Caki2 (cell line): ENCODE measurements around the gene TMEM147. TPM values are rescaled to one million over a fixed set of nuclear protein-coding genes. Genes with fewer than 3 reads are reported as not detected.

Source experiments
- DNase-seq: peaks from one replicate; pipeline ENCODE4 v3.0.0-alpha.2; 2015; ENCODE audit warnings: low read depth
- in situ Hi-C: cut with HindIII; loops from 2 replicates; pipeline ENCODE4 v1.10.0; 2016; ENCODE audit warnings: low sequenced_read_pairs, low pct_unique_long_range_greater_than_20kb, mixed read lengths
- total RNA-seq: library from RNA; depleted of rRNA; stranded (reverse); fragments of >200 nt; shearing (Covaris generic); gene quantifications from 2 replicates; pipeline ENCODE4 v1.2.3, GENCODE V29; 2014; ENCODE audit warnings: low replicate concordance; rRNA removed

Gene TMEM147, protein sequence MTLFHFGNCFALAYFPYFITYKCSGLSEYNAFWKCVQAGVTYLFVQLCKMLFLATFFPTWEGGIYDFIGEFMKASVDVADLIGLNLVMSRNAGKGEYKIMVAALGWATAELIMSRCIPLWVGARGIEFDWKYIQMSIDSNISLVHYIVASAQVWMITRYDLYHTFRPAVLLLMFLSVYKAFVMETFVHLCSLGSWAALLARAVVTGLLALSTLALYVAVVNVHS
- 218 and 221 TPM in 2 replicates for total RNA-seq

DNA sequence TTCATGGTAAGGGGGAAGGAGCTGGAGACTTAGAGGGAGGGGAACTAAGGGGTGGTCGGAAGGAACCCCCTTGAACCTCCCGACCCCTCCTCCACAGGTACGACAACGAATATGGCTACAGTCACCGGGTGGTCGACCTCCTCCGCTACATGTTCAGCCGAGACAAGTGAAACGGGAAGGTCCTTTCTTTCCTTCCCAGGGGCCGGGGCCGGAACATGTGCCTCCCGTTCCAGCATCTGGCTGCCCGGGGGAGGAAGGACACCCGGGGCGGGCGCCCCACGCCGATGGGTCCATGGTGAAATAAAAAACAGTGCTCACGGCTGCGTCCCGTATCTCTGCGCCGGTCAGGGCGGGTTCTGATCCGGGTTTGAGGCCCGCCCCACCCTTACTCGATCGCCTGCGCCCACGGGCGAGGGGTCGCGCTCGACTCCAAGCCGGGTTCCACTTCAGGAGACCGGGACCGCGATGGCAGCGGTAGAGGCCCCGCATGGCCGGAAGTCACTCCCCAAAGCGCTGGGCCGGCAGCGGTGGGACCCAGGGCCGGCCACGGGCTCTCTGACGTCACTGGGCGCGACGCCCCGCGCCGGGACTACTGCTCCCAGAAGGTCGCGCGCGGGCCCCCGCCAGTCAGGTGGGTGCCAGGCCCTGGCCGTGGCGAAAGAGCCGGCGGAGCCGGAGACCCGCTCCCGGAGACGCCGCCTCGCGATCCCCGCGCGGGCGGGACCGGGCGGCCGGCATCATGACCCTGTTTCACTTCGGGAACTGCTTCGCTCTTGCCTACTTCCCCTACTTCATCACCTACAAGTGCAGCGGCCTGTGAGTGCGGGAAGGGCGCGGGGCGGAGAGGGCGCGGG is at the start of gene TMEM147:
Gene TMEM147, plus strand, starts transcription at position 626 of the 854 bp plus-strand sequence. Its CDS starts 114 bp downstream, at position 740.
- in situ Hi-C loops = no loop called here

DNA sequence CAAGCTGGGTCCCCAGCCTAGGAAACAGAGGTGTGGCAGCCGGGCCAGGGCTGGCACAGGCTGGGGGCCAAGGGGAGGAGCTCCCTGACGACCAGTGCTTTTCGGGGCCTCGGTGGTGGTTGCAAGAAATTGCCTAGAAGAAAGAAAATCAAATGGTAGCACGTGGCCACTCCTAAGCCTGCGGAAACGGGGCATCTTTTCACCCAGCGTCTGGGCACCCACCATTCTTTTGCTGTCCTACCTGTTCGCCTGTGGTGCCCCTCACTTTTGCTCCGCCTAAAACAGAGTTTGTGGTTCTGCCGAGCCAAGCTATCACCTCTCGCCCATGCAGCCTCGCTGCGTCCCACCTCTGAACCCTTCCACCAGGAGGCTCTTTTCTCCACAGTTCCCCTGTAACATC is 48.0 kb upstream of the TMEM147 start:
- DNase-seq = no peak
- in situ Hi-C loops = no loop called here

More for the DNA sequence above, at the start of gene TMEM147:
- peak; percentile 85 for DNase-seq

DNA sequence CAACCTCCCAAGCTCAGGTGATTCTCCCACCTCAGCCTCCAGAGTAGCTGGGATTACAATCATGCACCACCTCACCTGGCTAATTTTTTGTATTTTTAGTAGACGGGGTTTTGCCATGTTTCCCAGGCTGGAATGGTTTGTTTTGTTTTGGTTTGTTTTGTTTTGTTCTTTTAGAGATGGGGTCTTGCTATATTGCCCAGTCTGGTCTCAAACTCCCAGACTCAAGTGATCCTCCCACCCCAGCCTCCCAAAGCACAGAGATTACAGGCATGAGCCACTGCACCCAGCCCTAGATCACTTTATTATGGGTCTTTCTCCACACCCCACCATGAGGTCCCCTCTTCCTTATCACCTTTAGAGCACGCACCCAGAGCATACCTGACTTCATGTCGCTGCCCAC is 47.2 kb upstream of the TMEM147 start:
- in situ Hi-C loops = no loop called here

DNA sequence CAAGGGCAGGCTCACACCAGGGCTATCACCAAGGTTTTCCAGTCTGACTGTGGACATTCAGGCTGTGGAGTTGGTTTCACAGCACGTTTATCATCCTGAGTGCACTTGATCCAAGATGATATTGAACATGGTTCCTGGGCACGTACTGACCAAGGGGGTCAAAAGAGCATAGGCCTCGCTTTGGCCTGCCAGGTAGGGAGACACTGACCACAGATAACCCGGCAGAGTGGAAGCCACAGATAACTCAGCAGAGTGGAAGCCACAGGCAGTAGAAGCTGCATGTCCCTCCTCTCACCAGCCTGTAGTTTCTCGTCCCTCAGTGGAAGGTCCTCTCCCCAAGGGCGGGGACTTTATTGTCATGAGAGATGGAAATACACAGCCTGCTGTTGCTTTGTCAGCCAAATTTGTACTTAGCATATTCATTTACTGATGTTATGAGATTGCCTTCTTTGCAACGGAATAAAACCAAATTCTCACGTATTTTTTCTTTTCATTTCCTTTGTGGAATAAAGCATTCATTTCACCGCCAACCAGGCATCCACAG is 46.4 kb upstream of the TMEM147 start:
- DNase-seq = no peak
- in situ Hi-C loops = no loop called here

More for the DNA sequence above, 47.2 kb upstream of the TMEM147 start:
- DNase-seq = no peak

- DNase-seq = no peak
- in situ Hi-C loops = no loop called here
Measured at GRCh38 chr19:35500611-35501010, 44.8 kb upstream of the TMEM147 start.

DNA sequence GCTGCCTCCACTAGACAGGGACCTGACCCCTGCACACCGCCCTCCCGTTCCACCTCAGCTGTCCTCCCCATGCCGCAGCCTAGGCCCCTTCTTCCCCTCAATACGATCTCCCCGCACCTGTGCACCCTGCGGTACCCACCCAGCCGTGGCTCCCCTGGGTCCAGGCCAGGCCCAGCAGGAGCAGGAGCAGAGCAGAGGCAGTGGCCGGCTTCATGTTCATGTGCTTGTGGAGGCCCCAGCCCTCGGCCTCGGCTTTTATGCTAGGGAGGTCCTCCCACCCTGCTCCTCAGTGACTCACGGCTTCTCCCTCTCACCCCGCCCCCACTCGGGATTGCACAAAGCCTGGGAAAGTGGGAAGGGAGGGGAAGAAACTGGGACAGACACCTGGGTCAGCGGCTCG is 43.7 kb upstream of the TMEM147 start:
- in situ Hi-C loops = no loop called here
- no peak for DNase-seq

- in situ Hi-C loops = no loop called here
Measured at GRCh38 chr19:35502751-35503150, 42.7 kb upstream of the TMEM147 start.

GRCh38 chr19:35506011-35506410 is 39.4 kb upstream of the TMEM147 start:
- in situ Hi-C loops = no loop called here

More at GRCh38 chr19:35502751-35503150, 42.7 kb upstream of the TMEM147 start:
- no peak for DNase-seq

DNA sequence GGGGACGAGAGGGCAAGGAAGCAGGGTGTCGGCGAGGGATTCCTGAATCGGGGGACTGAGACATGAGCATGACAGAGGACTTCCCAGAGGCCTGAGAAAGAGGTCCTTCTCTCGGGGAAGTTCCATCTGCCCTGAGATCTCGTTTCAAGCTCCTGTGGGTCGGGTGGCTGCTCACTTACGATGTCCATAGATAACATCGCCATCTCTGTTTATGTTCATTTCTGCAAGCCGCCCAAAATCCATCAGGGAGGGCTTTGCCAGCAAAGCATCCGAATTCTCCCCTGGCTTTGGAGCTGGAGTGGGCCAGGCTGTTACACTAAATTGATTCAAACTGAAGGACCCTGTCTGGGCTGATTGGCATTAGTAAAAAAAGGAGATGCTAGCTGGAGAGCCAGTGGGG is 37.9 kb upstream of the TMEM147 start:
- in situ Hi-C loops = no loop called here
- no peak for DNase-seq

More at GRCh38 chr19:35506011-35506410, 39.4 kb upstream of the TMEM147 start:
- no peak for DNase-seq

- no peak for DNase-seq
- in situ Hi-C loops = no loop called here
Measured at GRCh38 chr19:35508129-35508528, 37.3 kb upstream of the TMEM147 start.

DNA sequence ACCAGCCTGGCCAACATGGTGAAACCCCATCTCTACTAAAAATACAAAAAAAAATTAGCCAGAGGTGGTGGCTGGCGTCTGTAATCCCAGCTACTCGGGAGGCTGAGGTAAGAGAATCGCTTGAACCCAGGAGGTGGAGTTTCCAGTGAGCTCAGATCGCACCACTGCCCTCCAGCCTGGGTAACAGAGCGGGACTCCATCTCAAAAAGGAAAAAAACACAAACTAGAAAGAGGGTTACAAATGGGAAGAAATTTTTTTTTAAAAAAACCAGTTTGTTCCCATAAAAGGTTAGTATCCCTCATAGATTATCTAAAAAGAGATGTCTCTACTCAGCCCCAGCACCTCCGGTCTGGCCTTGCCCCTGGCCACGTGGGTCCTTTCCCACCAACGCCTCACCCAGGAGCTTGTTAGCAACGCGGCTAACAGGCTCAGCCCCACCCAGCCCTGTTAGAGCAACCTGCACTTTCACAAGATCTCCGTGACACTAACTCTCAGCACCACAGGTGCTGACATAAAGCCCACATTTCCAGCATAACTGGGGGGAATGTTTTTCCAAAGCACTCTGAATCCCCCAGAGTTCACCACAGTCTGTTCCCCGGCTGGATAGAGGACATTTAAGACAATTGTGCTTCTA is 36.3 kb upstream of the TMEM147 start:
- in situ Hi-C loops = no loop called here
- no peak for DNase-seq

GRCh38 chr19:35509861-35510625 is 35.4 kb upstream of the TMEM147 start:
- DNase-seq = peak; percentile 43
- in situ Hi-C loops = no loop called here

DNA sequence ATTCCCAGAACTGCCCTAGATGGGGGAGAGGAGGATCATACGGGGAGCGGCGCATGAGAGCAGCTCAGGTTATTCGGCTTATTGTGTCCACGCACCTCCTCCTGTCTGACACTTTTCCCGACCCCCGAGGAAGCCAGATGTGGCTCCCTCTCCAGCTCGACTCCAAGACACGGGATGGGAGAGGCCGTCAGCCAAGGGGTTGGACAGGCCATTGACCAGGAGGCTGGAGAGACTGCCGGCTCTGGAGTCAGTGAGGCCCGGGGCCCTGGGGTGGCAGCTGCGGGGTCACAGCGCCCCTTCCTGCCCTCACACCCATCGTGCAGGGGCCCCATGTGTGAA is 34.8 kb upstream of the TMEM147 start:
- no peak for DNase-seq
- in situ Hi-C loops = no loop called here

DNA sequence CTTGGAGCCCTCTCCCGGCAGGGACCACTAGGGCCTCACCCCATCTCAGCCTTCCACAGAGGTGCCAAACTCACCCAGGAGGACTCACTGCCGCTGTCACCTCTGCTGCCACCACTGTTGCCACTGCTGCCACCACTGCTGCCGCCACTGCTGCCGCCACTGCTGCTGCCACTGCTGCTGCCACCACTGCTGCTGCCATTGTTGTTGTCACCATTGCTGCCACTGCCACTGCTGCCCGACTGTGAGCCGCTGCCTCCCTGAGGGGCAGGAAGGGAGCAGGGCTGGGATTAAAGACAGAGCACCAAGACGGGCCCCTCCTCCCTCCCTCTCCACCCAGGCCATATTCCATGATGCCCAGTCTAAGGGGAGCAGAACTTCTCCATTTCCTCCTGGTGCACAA is 34.1 kb upstream of the TMEM147 start:
- in situ Hi-C loops = no loop called here

DNA sequence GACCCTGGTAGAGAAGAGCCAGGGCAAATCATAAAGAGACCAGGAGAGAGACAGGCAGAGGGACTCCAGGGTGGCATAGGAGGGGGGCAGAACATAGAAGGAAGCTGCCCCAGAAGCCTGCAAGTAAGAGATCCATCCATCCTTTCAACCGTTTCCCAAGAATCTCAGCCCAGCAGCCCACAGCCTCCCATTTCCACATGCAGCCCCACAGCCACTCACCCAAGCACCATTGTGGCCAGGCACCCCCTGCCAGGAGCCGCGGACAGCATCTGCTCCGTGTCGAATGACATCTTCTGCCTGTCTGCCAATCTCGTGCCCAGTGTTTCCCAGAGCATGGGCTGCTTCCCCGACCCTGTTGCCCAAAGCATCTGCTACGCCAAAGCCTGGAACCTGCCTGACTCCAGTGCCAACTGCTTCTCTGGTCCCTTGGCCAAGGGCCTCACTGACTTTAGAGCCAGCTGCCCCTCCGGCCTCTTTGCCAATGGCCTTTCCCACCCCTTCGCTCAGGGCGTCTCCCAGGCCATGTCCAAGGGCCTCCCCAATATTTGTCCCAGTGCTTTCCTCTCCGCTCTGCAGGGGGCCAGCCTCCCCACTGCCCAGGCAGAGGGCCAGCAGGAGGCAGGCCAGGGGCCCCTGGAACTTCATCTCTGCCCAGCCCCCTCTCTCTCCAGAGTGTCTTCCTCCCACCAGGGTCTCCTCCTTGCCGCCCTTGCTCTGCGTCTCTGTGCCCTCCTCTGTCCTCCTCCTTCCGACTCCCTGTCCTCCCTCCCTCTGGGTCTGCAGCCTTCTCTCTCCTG is 32.4 kb upstream of the TMEM147 start:
- in situ Hi-C loops = no loop called here
- no peak for DNase-seq

More for the DNA sequence above, 34.1 kb upstream of the TMEM147 start:
- DNase-seq = no peak

DNA sequence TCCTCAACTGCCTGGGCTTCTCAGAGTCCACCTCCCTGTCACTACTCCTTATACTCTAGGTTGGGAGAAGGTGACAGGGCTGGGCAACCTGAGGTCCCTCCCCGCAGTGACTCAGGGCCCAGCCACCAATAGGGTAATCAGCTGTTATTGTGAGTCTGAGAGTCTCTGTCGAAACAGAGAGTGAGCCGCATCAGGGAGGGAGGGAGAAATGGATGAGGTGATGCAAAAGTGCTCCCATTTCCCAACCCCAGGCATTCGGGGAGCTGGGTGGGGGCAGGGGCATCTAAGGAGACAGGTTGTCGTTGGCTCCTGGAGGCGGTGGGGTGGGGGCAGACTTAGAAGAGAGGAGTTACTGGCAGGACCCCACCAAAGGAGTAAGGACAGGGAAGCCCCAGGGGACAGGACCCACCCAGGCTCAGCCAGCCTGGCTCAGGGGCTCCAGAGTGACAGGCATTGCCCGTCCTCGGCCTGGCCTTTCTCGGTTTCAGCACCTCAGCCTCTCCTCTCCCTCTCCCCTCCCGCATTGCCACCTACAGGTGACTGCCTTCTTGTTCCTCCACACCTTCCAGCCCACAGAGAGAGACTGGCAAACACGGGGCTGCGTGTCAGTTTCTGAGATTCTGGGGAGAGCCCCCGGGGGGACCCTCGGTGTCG is 31.7 kb upstream of the TMEM147 start, which contains the start of gene DMKN:
Gene DMKN, minus strand, starts transcription at position 22 of the 654 bp plus-strand sequence. CDS start 174 bp downstream, outside the sequence.
- in situ Hi-C loops = no loop called here
- DNase-seq = peak; percentile 63

DNA sequence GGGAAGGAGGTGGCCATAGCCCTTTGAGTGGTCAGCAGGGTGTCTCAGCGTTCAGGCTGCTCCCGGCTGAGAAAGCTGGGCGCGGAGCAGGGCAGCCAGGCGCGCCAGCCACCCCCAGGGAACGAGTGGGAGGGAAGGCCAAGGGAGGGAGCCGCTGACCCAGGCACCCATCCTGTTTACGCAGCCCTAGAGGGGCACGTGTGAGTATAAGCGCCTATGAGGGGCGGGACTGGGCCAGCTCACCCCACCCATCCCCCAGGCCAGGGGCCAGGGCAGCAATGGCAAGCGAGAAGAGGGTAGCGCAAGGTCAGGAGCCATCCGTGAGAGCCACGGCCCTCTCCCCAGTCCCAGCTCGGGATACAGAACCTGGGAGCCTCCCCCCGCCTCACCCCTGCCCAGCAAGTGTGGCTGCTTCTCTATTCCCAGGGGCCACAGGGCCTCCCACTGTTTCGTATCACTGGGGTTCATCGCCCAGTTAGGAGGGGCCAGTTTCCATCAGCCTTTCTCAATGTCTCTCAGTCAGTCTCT is 31.1 kb upstream of the TMEM147 start:
- in situ Hi-C loops = no loop called here
- DNase-seq = peak; percentile 18
